GM18511 (cell line): ENCODE data around the gene SPOCK1.

Source experiments
- ATAC-seq: cut with Tn5 transposase; IDR thresholded peaks from one replicate; pipeline ENCODE4 v1.9.1; 2021; ENCODE audit warnings: mild to moderate bottlenecking, moderate library complexity; ENCODE audit not compliant: unreplicated experiment

SPOCK1 gene

DNA sequence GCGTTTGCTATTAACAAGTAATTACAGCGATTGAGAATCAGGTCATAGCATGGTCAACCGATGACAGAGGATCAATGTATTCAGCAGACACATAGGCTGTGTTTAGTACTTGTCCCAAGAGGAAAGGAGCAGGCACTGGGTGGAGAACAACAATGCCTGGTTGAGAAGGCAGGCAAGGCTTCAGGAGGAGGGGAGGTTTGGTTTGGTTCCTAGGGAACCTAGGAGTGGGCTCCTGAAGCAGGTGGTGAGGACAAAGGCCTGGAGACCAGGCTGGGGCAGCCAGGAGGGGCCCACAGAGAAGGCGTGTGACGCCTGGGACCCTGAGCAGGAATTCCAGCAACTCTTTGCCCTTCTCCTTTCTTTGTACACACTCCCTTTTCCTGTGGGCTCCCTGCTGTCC, 195.6 kb downstream of the SPOCK1 start:
- no peak for ATAC-seq

DNA sequence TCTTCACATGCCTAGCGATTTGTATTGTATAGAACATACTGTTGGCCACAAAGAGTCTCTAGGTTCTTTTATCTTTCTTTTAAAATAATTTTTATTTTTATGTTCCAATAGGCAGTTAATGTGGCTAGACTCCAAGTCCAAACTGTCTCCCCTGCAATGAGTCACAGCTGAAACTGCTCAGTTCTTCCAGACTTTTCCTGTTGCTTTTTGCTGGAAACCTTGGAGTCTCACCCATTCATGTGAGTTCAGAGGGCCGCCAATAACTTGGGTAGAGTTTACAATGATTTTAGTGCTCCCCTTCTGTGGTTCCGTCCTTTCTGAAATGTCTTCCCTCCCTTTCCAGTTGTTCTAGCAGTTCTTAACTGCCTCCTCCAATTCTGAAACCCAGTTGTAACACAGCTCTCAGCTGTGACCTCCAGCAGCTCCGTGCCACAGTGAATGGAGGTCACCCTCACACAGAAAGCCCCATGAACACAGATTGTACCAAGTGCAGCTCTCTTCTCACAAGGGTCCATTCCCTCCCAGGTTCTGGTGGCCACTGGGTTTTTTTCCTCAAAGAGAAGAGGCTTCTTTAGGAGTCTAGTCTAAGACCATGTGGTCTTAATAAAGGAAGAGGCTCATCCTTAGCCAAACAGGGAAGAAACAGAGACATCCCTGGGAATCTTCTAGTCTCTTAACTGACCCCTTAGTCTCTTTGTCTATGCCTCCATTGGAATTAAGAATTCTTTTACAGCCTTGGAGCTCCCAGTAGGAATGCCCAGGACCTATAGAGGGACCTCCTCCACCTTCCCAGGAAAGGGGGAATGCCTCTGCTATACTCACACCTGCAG, 198.5 kb downstream of the SPOCK1 start:
- no peak for ATAC-seq

DNA sequence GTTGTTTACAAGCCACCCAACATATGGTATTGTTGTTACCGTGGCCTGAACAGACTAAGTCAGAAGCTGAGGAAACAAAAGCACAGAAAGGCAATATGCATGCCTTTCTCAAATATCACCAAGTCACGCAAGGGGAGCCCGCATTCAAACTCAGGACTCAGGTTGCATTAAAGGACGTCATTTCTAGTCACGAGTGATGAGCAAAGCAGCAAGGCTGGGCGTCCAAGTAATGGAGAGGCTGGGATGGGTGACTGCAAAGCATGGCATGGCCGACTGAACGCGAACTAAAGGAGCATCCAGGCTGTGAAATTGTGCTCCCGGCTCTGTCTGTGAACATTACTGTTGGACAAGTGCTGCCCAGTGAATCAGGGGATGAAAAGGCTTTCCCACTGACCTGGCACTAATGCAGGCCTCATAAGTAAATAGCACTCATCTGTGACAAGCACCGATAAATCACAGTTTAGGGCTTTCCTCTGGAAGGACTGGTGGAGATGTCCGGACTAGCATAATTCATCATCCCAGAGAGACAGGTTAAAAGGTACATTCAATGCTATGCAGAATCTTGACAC, 202.8 kb downstream of the SPOCK1 start:
- no peak for ATAC-seq

DNA sequence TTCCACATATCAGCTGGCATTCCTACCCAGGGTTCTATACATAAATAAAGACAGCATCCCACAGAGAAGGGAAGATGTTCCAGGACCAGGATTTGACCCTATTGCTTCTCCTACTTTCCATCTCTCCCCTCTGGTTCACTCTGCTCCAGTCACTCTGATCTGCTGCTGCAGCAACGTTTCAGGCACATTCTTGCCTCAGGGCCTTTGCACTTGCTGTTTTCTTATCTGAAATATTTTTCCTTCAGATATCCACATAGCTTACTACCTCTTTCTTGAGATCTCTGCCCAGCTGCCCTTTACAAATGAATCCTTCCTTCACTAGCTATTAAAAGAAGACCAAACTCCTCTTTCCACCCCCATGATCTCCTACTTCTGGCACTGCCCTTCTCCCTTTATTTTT, 204.5 kb downstream of the SPOCK1 start:
- ATAC-seq, result no peak

DNA sequence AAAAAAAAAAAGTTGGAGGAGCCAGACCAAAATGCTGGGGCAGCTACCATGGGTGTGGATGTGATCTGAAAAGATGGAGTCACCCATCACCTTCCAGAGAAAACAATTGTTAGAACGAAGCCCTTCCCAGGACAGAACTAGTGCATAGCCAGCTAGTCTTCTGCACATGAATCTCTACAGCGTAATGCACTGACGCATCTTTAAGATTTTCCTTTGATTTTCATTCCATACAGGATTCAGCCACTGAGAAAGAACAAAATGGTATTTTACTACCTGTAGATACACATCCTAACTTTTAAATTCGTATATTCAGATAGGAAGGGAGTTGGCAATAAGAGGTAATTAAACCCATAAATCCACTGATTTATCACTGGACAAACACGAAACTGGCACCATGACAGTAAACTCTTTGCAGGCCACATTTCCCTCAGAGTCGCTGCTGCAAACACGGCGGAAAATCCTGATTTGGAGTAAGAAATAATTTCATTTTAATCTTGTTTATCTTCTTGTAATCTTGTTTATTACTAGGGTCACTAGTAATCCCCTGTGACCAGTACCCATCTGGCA, 206.6 kb downstream of the SPOCK1 start:
- ATAC-seq, result no peak

DNA sequence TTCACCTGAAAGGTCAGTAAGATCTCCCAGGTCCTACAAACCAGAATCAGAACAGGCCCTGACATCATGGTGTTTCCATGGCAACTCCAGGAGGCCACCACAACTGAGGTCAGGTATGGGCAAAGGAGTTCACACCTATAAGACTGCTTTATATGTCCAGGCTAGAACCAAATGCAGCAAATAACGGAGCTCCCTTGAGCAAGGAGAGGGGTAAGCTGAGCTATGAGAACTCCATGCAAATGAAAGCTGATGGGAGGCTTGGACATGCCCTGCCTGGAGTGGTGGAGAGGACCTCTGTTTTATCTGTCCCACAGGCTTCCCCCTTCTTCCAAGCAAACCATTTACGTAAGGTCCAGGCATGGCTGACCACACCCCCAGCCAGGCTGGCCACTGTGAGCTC, 207.7 kb downstream of the SPOCK1 start:
- no peak for ATAC-seq

DNA sequence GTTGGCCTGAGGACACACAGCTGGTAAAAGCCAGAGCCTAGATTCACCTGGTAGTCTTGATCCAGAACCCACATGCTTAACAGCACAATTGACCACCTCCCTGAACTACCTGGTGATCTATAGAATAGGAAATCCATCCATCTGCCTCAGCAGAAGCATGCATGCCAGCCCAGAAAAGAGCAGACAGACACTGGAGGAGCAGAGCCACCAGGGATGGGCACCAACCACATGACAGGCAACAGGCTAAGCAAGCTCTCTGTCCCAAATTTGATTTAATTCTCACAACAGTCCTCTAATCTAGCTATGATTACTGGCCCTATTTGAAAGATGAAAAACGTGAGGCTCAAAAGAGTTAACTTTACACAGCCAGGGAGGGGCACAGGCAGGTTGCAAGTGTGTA, 208.1 kb downstream of the SPOCK1 start:
- ATAC-seq, result no peak

DNA sequence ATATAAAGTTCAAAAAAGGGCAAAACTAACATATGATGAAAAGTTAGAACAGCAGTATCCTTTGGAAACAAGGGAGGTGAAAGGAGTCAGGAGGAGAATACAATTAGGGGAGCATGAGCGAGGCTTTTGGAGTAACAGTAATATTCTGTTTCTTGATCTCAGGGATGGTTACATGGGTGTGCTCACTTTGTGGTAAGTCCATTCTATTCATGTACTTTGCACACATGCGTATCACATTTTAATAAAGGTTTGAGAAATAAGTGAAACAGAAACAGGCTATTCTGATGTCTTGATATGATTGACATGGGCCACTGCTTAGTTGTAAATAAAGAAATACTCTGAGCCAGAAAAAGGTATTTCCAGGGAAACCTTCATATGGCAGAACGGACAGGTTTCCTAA, 208.8 kb downstream of the SPOCK1 start:
- no peak for ATAC-seq

DNA sequence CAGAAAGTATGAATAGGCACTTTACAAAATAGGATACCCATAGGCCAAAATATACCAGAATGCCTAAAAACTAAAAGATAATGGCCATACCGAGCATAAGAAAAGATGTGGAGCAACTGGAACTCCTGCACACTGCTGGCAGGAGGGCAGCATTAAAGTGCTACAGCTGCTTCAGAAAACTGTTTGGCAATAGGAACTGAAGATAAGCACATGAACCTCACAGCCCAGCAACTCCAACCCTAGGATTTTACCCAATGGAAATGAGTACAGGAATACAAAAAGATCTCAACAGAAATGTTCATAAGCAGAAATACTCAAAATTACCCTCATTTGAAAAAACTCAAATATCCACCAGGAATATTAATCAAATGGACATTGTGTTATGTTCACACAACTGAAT, 209.3 kb downstream of the SPOCK1 start:
- ATAC-seq, result no peak

DNA sequence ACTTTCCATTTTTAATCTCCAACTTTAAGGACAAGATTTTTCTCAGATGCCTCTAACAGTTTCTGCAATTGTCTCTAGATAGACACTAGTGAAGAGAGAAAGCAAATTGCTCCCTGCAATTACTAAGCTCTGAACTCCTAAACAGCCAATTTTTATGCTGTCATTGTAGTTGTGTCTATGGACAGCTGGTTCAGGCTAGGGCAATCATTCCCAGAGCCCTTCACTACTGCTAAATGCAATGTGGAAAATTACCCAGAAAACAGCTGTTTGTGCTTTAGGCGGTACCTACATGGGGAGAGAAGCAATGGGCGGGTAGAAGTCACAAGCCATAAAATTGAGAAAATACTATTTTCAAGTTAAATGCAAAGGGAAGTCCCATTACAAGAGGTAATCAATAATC, 211.6 kb downstream of the SPOCK1 start:
- no peak for ATAC-seq

DNA sequence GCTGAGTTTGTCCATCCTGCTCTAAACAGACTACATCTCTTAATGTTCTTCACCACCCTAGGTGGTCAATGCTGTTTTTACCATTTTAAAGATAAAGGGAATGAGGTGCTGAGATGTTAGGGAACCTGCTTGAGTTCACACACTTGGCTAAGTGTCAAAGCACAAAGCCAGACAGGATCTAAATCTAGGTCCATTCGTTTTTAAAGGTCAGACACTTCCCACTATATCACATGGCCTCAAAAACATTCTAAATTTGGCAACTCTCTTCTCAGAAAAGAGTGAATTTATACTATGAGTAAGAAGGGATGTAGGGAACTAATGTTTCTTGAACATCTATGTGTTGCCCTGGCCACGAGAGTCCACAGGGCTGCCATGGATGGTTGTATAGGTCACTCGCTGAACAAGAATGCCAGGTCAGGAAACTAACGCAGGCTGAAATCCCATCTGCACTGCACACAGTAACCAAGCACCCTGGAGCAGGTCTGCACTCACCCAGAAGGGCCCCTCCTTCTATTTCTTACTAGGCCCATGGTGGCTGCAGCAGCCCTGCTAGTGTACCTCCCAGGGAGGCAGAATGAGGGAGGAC, 213.0 kb downstream of the SPOCK1 start:
- no peak for ATAC-seq

DNA sequence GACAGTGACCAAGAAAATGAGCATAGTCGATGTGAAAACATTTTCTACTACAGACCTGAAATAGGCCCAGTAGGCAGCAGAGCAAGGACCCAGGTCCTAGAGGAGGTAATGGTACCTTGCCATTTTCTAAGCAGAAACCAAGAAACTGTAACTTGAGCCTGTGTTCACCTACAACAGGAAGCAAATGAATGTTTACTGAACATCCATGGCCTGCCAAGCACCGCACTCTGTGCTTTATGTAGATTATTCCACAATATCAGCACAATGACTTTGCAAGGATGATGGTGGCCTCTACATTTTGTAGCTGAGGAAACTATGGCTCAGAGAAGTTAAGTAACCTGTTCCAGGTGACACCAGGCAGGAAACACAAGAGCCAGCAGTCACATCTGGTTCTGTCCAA, 215.3 kb downstream of the SPOCK1 start:
- no peak for ATAC-seq

DNA sequence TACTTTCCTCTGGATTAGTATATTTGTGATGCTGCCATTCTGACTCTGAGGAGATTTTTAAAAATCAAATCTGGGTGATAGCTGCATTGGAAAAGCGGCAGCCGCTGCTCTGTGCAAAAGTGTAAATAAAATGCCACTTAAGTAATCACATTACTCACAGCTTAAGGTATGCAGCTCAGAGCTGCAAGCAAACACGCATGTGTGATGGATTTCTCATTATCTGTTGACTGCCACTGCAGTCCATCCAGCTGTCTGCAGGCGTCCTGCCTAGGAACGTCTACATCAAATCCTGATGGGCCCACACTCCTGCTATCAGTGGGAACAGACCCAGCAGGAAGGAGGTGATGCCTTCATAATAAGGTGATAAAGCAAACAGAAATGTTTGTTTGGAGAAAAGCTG, 216.9 kb downstream of the SPOCK1 start:
- ATAC-seq, result no peak

DNA sequence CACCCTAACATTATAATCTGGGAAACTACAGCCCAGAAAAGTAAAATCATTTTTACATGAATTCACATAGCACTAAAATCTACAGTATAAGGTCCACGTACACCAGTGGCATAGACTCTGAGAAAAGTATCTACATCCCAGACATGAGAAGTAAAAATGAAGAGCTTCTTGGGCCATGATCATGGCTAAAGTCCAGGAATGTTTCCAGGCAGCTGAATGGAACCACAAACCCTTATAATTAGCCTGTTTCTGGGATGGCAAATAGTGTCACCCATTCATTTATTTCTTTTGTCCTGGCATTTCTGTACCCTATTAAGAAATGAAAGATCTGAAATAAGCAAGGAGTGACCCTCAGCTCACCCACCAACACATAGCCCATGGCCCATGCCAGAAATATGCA, 217.9 kb downstream of the SPOCK1 start:
- ATAC-seq, result no peak

DNA sequence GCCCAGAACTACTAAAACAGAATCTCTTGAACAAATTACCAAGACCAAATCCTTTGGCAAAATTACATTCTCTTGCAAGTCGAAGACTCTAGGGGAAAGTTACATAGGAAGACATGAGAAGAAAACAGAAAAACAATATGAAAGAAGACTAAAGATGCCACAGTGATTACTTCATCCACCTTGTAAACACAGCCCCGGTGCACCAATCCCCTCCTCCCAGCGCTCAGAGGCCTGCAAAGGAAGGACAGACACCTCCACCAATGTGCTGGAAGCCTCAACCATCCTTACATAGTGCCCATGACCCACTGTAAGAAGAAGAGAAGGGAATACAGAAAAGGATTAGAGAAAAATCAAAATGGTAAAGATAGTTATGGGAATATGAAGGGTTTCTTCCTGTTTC, 218.5 kb downstream of the SPOCK1 start:
- no peak for ATAC-seq

DNA sequence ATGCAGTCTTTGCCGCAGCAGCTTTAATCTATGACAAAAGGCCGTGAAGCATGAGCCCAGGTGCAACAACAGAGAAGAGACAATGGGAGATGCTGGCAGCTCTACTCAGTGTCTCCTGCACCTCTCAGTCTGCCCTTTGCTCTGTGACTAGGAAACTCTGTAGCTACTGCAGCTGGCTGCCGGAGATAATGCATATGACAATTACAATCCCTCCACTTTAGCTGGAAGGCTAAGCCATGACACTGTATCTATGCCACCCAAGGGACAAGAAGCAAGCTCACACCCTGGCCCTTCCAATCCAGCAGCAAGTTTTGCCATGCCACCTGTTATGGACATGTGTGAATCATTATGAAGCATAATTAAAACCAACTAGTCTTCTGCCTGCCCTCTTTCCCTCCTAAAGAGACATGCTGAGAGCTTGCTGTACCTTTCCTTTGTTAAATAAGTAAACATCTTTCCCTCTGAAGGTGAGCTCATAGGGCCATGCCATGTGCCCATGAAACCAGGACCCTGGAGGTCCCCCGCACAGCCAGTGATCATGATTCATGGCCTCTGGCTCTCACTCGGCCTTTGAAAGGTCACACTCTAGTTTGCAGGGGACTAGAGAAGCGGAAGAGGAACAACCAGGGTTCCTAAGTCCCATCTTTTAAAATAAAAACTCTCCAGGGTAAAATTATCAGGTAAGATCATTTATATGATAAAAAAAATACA, 219.4 kb downstream of the SPOCK1 start:
- no peak for ATAC-seq

DNA sequence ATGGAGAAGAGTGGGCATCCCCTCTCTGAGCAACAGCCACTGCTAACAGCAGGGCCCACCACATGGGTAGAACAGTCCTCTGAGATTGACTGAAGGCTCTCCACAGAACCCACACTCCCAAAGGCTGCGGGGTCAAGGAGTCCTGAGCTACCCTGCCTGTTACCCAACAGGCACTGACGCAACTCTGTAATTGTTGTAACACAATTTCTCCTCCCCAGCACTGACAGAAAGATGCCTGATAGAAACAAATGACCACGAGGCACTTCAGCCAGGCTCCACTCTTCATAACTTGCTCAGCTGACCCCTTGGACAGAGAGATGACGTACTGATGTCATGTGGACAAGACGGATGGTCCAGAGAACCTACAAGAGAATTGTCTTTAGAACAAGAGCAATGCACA, 220.7 kb downstream of the SPOCK1 start:
- ATAC-seq, result no peak

DNA sequence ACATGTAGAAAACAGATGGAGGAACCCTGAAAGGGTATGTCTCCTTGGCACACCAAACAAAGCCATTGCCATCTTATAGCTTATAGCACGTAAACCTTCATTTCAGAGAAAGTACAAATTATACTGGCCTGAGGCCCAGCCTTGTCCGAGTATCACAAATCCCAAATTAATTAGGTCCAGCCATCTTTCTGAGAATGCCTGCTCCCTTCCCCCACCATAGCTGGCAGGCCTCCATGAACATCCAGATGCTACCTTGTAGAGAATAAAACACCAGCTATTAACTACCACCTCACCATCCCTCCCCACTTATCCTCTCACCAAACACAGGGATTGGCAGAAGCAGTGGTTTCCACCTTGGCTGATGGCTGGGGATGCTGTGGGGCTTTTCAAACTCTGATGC, 224.0 kb downstream of the SPOCK1 start:
- ATAC-seq, result no peak

DNA sequence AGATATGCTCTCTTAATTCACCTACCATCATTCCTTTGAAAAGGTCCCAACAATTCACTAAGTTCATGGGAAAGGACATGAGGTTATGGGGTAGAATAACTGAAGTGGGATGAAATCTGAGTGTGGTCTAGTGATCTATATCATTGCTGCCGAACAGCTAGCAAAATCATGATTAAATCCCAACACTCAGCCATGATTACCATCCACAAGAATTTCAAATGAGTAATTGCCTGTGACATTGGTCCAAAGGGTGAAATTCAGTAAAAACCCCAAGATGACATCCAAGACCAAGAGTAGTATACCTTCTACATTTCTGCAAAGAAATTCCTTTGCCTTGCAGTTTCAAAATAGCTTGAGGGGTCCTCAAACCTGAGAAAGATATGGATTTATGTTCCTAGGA, 225.6 kb downstream of the SPOCK1 start:
- no peak for ATAC-seq

DNA sequence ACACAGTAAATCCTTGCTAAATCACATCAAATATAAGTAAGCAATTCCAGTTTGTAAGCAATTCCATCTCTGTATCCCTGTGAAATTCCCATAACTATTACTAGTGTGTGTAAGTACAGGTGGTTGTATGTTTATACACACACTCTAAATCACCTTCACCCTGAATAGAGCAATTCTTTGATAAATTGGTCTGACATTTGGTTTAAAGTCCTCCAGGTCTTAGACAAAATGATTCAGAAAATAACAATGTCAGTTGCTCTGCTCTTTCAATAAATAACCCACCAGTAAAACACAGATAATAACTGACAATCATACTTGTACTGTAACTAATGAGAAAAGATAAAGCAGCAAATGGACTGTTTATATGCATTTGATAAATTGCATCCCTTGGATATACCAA, 226.3 kb downstream of the SPOCK1 start:
- ATAC-seq, result no peak

DNA sequence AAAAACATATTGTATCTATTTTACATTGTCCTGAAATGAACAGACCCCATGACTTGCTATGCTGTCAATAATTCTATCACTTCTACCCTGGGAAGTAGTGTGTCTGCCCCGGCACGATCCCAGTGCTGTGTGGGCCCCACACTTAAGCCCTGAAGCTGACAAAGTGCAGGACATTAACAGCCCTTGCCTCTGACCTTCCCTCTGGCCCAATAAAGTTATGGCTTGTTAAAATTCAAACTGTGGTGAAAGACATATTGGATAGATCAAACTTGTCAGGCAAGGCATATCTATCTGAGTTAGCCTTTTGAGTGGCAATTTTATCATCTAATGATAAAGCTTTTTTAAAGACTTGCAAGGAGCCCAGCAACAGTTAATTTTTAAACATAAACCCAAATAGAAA, 229.2 kb downstream of the SPOCK1 start:
- ATAC-seq, result no peak

DNA sequence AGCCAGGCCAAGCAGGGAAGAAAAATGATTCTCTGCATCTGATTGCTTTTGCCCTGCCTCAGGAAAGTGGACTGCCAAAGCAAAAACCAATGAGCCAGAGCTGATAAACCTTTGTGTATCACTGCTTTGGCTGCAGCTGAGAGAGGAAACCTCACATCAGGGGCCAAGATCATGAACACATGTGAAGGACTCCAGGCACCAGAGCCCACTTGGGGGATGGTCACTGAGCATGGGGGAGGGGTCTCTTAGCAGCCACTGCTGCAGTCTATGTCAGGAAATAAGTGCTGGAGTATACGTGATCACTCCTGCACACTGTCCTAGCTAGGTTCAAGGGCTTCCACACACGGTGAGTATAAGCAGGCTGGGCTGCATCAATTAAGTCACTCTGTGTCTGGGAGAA, 229.9 kb downstream of the SPOCK1 start:
- no peak for ATAC-seq
